ENCODE results near the gene KPNA6.
A peak's percentile ranks its signal among the peaks of the same experiment; 100 is the strongest.
"Not testable (repeated sequence)": the region's sequence is repeated elsewhere in the genome, so short reads cannot be mapped to it uniquely, and the experiment has no call there.

Gene KPNA6

DNA sequence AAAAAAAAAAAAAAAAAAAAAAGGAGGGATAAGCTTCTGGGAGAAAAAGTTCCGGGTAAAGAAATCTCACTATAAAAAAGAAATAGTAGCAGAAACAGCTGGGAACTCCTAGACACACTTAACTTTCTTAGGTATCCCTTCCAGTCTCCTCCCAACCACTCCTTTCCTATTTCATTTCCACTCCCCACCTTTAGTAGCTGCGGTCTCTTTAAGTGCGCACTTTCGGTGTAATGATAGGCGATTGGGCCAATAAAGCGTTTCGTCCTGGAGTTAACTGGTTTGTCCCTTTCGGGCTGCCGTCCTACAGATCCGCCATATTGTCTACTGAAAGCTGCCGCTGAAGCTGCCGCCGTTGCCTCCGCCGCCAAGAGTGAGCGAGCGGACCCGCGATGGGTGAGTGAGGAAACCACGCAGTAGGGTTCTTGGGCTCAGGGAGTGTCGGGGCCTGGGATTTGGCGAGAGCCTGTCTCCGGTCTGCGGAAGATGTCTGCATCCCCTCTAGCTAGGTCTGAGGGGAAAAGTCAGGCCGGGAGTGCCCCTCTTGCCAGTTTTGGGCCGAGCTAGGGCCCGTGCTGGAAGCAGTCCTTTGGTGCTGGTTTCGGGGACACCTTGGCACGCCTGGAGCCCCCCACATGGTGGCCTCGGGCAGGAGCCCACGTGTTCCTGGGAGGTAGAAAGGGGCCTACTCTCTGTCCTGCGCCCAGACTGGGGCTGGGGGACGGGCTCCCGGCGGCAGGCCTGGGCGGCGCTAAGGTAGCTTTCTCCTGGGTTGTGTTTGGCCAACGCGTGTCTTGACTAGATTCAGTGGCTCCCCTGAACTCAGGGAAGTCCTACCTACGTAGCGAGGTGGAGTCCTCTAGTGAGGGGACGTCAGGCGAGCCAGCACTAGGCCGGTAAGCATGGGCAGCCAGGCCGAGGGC is at the start of gene KPNA6:
Gene KPNA6 (plus strand): TSS at position 315 of the 920 bp plus-strand sequence. CDS start 75 bp downstream, at position 390.
- FAIRE-seq, result peak; percentile 19

GRCh38 chr1:32060914-32061313 is 46.9 kb upstream of the KPNA6 start:
- FAIRE-seq, result no peak

- no peak for FAIRE-seq
Observed at GRCh38 chr1:32062867-32063230, 45.0 kb upstream of the KPNA6 start.

DNA sequence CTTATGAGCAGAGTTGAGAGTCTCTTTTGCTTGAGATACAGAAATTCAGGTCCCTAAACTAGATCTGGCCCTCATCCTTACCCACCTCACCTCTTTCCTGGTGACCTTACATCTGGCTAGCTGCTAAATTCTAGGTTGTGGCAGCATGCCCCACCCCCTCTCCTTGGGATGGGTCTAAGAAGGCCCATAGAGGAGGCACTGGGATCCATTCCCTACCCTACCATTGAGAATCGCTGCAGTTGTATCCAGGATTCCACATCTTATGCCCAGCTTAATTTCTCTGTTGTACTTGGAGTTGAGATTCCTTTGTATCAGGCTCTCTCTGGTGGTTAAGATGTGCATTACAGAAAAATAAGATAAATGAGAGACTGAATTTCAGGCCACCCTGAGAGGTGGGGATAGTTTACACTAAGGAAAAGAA is 44.6 kb upstream of the KPNA6 start:
- peak; percentile 86 for FAIRE-seq

DNA sequence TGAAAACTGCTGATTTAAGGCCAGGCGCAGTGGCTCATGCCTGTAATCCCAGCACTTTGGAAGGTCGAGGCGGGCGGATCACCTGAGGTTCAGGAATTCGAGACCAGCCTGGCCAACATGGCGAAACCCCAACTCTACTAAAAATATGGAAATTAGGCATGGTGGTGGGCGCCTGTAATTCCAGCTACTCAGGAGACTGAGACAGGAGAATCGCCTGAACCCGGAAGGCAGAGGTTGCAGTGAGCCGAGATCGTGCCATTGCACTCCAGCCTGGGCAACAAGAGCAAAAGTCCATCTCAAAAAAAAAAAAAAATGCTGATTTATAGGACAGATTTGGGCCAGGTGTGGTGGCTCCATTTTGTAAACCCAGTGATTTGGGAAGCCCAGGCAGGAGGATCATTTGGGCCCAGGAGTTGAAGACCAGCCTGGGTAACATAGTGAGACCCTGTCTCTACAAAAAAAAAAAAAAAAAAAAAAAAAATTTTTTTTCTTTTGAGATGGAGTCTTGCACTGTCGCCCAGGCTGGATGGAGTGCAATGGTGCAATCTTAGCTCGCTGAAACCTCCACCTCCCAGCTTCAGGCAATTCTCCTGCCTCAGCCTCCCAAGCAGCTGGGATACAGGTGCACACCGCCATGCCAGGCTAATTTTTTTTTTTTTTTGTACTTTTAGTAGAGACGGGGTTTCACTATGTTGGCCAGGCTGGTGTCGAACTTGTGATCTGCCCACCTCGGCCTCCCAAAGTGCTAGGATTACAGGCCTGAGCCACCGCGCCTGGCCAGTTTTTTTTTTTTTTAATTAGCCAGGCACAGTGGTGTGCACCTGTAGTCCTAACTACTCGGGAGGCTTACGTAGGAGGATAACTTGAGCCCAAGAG is 42.0 kb upstream of the KPNA6 start:
- FAIRE-seq, result not testable (repeated sequence)

GRCh38 chr1:32066489-32066873 is 41.4 kb upstream of the KPNA6 start:
- FAIRE-seq, result no peak

GRCh38 chr1:32068957-32069588 is 38.8 kb upstream of the KPNA6 start:
- no peak for FAIRE-seq

DNA sequence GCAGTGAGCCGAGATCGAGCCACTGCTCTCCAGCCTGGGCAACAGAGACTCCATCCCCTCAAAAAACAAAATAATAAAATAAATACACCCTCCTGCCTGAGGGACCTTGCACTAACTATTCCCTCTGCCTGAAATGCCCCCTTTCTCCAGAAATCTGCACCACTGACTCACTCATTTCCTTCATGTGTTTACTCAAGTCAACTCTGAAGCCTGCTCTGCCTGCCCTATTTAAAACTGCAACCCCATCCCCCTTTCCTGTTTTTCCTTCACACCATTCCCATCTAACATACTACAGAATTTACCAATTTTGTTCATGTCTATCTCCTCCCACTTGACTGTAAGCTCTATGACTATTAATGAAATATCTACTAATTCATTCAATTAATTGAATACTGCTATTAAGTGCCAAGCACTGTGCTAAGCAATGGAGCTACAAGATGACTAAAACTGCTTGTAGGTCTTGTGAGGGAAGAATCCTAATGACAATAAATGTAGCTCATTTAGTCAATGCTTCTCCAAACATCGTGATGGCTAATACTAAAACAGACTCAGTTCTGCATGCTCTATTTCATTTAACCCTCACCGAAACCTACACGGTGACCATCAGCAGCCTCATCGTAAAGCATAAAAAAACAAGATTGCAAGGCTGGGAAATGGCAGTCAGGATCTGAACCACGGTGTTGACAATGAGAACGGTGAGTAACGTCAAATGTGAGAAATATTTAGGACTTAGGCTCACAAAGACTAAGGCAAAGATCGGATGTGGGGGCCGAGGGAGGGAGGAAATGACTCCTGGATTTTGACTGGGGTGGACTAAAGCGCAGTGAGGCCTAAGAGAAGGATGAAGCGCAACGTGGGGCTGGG is 35.9 kb upstream of the KPNA6 start:
- no peak for FAIRE-seq

GRCh38 chr1:32072622-32073298 is 35.1 kb upstream of the KPNA6 start, which contains the start of gene TMEM39B:
TSS of gene TMEM39B (plus strand) at chr1:32072939. CDS start at chr1:32073048, 109 bp downstream.
- FAIRE-seq, result peak; percentile 25

DNA sequence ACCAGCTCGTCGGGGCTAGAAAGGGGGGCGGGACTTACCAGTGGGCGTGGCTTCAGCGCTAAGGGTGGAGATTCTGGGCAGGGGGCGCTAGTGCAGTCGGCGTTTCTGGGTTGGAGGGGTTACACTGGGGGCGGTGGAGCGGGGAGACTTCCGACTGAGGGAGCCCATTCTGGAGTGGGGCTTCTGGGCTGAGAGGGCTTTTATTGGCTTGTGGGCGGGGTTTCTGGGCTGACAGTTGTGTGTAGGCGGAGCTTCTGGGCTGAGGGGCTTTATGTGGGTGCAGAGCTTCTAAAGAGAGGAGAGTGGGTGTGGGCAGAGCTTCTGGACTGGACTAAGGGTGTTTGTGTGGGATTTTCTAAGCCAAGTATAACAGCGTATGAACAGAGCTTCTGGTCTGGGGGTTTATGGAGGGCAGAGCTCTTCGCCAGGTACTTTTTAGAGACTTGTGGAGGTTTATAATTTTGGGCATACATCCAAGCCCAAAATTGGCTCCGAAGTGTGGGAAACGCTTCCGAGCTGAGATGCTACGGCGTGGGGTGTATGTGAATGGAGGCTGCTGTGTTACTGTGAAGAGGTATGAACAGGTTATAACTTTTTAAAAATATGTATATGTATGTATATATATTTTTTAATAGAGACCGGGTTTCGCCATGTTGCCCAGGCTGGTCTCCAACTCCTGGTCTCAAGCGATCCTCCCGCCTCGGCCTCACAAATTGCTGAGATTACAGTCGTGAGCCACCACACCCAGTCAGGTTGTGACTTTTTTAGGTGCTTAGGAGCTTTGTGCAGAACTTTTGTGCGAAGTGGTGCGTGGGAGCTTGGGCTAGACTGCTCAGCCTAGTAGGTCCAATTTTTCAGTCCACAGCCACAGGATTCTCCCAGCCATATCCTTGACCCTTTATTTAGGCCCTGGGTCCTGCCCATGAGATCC is 34.3 kb upstream of the KPNA6 start:
- FAIRE-seq, result no peak

GRCh38 chr1:32074841-32075240 is 33.0 kb upstream of the KPNA6 start:
- FAIRE-seq, result no peak

DNA sequence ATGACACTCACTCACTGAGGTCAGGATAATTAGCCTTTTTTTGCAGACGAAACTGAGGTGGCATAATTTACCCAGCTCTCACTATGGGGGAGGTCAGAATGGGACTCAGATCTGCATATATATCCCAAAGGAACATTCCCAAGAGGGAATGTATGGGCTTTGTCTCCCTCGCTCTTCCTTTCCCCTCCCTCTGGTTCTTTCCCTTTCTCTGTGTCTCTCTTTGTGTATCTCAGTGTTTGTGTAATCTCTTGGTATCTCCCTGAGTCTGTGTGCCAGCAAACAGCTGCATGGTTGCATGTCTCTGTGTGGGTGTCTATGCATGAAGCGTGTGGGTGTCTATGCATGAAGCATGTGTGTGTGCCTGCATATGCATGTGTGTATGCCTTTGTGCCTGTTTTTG is 30.4 kb upstream of the KPNA6 start:
- FAIRE-seq, result no peak

DNA sequence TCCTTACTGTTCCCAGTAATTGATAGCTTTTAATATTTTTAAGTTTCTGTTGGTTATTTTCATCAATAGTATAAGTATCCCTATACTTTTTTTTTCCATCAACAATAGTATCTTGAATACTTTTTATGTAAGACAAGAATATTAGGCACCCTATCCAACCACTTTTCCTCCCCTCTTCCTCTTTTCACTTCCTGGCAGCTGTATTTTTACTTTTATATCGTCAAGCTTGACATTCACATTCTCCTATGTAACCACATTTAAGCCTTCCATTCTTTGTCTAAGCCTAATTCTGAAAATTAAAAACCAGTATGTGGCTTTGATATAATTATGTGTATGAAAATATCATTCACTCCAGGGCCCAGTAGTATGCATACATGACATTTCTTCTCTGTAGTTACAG is 25.8 kb upstream of the KPNA6 start:
- FAIRE-seq, result no peak

- FAIRE-seq, result not testable (repeated sequence)
Observed at GRCh38 chr1:32086381-32086780, 21.5 kb upstream of the KPNA6 start.

DNA sequence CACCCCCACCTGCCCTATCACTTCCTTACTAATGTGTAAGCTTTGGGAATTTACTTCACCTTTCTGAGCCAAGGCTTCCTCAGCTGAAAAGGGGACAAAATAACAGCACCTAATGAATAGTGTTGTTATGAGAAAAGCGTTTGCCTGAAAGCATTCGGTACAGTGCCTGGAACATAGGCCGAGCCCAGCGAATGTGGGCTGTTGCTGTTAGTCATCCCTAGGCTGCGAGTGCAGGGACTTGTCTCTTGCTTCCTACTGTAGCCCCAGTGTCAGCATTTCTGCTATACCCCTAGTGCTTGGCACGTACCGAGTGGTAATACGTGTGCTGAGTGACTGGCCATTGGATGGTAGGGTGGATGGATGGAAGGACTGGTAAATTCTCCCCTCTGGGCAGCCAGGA is 16.7 kb upstream of the KPNA6 start:
- no peak for FAIRE-seq

DNA sequence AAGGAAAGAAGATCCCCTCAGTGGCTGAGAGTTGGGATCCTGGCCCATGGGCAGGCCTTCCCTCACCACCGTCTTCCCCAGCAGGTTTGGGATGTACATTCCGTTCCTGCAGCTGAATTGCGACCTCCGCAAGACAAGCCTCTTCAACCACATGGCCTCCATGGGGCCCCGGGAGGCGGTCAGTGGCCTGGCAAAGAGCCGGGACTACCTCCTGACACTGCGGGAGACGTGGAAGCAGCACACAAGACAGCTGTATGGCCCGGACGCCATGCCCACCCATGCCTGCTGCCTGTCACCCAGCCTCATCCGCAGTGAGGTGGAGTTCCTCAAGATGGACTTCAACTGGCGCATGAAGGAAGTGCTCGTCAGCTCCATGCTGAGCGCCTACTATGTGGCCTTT is 16.3 kb upstream of the KPNA6 start:
- FAIRE-seq, result no peak

DNA sequence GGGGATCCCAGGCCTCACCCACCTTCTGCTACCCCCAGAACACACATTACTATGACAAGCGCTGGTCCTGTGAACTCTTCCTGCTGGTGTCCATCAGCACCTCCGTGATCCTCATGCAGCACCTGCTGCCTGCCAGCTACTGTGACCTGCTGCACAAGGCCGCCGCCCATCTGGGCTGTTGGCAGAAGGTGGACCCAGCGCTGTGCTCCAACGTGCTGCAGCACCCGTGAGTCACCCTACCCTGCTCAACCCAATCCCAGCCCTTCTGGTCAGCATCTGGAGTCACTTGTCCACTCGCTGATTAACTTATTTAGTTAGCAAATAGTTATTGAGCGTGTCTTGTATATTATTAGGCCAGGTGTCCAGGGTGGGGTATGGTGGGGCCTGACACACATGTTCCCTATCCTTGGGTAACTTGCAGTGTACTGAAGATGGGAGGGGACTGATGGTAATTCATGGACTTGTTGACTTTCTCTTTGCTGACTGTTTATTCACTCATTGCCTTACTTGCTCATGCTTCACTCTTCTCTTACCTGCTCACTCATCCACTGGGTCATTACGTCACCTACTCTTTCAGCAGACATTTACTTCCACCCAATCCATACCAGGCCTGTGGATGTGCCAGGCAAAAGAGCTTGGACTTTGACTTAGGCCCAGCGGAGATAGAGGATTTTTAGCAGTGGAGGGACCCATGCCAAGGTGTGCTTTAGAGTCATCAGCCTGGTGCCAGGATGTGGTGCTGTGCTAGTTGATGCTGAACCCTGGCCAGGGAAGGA is 12.9 kb upstream of the KPNA6 start:
- FAIRE-seq, result no peak

GRCh38 chr1:32099426-32099825 is 8.4 kb upstream of the KPNA6 start:
- FAIRE-seq, result no peak

DNA sequence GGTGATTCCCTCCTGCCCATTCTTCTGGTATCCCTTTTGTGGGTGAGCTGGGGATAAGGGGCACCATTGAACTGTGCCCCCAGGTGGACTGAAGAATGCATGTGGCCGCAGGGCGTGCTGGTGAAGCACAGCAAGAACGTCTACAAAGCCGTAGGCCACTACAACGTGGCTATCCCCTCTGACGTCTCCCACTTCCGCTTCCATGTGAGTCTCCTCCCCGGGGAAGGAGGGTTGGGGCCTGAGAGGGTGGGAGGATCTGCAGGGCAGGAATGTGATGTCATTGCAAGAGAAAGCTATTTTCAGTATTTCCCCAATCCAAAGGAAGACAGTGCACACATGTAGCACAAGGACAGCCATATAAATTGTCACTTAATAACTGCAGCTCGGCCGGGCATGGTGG is 7.5 kb upstream of the KPNA6 start:
- FAIRE-seq, result no peak
